ENCODE results near the gene NFYB.
"Not testable (repeated sequence)": the region's sequence is repeated elsewhere in the genome, so short reads cannot be mapped to it uniquely, and the experiment has no call there.

NFYB gene

DNA sequence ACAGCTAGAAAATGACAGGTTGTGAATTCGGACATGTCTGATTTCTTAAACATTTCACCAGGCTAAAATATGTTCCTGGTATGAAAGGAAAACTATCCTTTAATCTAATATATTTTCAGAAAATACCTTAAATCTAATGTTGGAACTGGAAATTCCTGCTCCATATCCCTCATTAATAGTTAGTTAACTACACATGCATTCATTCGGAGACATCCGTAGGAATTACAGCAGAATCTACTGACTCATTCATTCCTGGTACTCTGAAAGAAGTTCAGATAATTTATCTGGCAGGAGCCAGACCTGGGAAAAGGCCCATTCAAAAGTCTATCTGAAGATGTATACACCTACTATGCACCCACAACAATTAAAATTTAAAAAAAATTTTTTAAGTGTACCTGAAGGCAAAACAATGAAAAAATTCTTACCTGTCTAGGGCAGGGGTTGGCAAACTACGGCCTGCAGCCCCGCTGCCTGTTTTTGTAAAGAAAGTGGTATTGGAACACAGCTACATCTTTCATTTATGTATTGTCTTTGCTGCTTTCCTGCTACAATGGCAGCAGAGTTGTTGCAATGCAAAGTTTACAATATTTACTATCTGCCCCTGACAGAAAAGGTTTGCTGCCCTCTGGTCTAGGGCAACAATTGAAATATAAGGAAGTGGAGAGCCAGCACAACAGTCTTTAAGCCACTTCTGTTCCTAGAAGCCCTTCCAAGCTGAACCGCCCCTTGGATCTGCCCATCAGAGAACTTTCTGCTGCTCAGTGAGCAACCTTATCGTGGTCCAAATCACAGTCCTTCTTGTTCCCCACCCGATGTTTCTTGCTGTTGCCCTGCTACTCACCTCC, 17.9 kb upstream of the NFYB start:
- DNase-seq, result no peak

DNA sequence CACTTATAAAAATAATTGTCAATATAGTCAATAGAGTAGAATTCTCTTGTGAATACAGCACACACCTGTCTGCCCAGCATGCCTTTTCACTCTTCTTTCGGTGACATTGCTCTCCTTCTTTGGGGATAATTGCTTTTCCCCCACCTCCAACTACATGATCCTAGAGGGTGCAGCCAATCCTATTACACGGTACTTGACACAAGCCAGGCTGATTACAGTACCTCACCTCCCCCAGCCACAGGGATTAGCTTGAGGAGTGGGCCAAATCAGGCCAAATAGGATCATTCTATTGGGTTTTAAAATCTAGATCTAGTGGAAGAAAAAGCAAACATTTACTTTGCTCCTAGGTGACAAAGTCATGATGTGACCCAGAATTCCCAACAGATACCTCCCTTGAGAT, 16.8 kb upstream of the NFYB start:
- DNase-seq, result no peak

DNA sequence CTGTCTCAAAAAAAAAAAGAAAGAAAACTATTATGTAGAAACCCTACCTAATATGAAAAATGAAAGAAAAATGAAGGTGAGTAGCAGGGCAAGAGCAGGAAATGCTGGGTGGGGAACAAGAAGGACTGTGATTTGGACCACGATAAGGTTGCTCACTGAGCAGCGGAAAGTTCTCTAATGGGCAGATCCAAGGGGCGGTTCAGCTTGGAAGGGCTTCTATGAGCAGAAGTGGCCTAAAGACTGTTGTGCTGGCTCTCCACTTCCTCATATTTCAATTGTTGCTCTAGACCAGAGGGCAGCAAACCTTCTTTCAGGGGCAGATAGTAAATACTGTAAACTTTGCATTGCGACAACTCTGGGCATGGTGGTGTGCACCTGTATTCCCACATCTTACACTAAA, 16.3 kb upstream of the NFYB start:
- DNase-seq, result no peak

DNA sequence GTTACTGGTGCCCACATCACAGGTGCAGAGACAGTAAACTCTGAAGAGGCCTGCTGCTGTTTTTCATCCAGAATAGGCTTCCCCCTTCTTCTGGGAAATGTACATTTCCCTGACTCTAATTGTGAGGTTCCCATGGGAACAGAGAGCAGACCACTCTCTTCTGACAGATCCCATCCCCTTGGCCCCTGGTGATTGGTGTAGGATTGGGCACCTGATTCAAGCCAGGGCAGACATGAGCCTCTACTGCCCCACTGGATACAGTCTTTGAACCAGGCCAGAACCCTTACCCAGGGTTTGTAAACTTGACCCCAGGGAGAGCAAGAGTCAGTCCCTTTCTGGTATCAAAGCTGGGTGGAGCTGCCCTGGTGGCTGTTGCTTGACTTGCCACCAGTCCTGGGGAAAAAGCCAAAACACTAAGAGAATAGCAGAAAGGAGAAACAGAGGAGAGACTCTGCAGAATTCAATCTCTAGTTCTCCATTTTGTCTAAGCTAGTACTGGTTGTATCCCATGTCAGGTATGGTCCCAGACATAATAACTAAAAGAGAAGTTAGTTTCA, 14.8 kb upstream of the NFYB start:
- DNase-seq, result no peak

DNA sequence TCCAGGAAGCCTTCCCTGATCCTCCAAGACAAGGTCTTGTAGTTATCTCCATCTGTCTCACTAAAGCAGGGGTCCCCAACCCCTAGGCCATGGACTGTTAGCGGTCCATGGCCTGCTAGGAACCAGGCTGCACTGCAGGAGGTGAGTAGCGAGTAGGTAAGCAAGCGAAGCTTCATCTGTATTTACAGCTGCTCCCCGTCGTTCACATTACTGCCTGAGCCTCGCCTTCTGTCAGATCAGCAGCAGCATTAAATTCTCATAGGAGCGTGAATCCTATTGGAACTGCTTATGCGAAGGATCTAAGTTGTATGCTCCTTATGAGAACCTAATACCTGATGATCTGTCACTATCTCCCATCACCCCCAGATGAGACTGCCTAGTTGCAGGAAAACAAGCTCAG, 12.4 kb upstream of the NFYB start:
- DNase-seq, result no peak

DNA sequence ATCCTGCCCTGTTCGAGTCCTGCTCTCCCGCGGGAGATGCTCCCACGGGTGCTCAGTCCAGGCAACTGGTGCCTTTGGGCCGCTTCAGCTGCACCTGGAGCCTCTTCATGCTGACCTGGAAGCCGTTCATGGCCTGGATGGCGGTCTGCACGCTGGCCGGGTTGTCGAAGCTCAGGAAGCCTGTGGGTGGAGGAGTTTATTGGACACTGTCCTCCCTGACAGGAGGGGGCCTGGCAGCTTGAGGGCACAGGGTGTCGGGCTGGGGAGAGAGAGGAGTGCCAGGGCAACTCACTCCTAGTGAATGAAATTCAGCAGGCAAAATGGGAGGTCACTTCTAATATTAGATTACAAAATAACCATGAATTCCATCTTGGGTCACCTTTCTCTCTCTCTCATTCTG, 9.3 kb upstream of the NFYB start:
- DNase-seq, result no peak

DNA sequence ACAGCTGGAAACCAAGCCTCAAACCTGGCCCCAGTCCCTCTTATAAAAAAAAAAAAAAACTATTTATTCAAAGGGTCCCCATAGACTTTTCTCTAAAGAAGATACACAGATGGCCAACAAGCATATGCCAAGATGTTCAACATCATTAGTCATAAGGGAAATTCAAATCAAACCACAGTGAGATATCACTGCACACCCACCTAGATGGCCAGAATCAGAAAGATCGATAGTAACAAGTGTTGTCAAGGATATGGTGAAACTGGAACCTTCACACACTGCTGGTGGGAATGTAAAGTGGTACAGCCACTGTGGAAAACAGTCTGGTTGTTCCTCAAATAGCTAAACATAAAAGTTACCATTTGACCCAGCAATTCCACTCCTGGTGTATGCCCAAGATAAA, 5.9 kb upstream of the NFYB start:
- DNase-seq, result no peak

DNA sequence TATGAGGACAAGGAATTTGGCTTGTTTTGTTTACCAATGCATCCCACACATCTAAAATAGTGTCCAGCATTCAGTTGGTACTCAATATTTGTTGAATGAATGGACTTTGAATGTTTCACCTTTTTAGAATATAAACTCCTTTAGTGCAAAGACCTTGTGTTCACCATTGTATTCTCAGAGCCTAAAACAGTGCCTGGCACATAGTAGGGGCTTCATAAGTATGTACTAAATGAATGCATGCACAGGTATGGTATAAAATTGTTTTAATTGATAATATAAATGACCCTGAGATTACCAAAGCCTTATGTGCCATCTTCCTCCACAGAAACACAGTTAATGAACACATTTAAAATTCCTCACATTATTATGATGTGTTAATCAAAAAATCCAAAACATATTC, 5.0 kb upstream of the NFYB start:
- no peak for DNase-seq

DNA sequence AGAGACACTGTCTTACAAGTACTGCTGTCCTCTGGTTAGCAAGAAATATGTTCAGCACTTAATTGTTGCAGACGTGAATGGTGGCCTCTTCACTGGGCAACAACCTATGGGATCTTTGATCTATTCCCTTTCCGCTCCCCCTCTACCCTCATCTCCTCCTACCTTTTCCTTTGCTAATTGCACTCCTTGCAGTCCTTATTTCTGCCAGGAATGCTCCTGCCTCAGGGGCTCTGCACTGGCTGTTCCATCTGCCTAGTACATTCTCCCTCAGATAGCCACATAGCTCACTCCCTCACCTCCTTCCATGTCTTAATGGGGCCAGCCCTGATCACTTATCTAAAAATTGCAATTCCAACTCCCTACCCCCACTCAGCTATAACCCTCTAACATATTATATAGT, 4.5 kb upstream of the NFYB start:
- no peak for DNase-seq

DNA sequence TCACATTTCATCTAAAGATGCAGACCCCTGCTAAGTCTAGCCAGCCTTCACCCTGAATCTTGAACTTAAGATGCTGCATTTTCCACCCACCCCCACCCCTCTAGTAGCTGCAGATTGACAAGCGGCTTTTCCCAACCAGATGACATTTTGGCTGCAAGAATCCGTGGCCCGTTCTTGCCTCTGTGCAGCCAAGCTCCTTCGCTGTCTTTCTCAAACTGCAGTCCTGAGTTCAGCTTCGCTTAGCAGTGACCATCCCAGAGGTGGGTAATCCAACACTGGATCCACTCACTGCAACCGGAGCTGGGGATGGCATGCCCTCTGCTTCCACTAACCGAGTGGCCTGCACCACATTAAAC, 765 bp upstream of the NFYB start:
- no peak for DNase-seq

DNA sequence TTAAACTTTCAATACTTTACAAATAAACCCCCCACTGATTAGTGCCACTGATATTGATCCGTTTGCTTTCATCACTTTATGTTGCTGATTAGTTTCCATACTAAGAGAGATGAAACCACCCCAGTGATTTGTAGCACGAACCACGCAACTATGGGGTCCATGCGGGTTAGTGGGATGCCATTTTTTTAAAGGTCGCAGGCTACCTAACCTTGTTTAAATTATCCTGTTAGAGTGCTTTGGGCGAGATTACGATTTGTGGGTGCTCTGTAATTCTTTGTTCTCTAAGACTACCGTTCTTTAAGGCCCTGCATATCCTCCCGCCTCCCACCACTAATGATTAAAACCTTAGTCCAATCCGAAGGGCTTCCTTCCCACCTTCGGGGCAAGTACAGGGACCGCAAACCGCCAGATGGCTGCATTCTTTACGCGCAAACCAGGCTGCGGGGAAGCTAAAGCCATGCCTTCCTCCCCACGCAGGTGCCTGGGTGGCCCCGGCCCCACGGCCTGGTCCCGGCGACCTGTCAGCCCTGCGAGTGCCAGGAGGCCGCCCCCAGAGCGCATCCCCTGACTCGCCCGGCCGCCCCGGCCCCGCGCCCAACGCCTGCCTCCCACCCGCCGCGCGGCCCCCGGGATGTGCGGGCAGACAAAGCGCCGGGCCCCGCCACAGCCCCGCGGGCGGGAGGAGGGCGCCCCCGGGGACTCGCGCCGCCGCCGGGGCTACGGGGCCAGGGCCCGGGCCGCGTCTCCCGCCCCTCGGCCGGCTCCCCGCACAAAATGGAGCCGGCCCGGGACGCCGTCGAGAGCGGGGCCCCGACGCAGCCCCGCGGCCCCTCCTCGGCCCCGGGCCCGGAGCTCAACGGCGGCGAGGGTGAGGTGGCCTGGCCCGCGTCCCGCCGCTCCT, 759 bp downstream of the NFYB start:
- peak; percentile 65 for DNase-seq

DNA sequence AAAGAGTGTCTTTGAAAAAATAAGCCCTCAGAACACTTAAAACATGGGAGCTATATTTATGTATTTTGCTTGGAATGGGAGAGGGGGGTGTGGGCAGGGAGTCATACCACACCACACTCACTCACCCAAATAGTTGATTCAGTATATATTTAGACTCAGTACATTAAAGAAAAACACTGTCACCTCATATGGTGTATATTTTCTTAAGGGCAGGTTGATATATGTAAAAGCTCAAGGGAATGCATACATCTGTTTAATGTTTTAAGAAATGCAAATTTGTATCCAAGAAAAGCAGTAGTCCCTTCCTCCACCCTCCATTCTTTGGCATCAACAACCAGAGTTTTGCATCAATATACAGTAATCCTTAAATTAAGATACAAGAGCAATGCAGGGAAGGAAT, 1.4 kb downstream of the NFYB start:
- DNase-seq, result no peak

DNA sequence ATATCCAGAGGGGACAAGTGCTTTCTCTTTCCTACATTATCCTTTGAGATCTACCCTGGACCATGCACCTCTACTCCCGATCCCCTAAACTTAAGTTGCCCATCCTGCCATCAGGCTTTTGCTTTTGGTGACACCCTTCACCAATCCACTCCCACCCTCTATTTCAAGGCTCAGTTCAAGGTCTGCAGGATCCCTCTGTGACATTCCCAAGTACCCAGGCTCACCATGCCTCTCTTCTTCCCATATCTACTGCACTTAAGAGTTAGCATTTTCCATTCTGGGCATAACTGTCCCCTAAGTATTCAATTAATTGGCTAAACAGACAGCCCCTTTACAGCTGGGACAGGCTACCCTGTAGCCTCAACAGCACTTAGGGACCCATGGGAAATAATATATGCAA, 3.1 kb downstream of the NFYB start:
- no peak for DNase-seq

DNA sequence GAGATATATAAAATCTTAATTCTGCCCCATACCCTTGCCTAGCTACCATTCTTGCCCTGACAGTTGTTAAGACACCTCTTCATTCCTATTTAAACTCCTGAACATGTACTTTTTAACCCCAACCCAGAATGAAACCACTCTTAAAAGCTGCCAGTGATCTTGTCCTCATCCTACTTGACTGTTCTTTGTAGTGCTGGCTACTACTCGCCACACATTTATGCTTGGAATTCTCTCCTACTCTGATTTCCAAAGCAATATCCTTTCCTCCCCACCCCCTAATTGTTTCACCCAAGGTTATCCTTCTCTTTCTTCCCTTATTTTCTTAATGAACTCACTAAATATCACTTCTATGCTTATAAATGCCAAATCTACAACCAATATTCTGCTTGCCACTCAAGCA, 4.1 kb downstream of the NFYB start:
- DNase-seq, result no peak

DNA sequence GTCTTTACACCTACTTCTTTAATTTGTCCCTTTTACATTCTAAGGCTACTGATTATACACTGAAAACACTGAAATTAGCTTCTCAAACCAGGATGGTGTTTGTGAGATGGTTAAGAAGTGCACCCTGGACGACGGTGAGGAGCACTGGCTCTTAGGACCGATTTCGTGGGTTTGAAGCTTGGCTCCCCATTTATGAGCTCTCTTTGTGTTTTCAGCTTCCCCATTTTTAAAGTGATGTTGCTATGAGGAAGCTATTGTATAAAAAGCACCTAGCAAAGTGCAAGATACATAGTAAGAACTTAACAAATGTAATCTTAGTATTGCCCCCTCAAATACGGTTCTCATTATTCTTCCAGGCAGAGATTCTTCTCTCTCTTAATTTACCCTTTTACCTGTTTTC, 4.7 kb downstream of the NFYB start:
- DNase-seq, result no peak

DNA sequence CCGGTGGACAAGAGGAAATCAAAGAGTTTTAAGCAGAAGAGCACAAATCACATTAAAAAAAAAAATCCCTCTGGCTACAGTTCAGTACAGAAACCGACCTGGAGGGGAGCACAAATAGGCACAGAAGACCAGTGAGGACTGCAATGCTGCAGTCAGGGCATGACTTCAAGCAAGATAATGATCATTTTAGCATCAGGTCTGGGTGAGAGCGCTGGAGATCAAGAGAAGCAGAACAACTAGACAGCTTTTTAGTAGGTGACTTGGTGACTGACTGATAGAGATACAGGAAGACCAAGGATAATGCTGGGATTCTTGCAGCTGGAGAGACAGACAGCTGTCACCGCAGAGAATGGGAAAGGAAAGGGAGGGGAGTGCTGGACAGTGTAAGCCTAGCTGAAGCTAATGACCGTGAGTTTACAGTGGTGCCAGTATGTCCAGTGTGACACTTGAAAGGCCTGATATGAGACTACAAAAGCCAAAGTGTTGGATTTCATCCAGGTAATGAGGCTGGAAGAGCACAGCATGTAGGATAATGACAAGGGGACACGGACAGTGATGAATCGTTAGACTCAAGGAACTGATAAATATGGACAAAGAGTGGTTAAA, 5.6 kb downstream of the NFYB start:
- no peak for DNase-seq

DNA sequence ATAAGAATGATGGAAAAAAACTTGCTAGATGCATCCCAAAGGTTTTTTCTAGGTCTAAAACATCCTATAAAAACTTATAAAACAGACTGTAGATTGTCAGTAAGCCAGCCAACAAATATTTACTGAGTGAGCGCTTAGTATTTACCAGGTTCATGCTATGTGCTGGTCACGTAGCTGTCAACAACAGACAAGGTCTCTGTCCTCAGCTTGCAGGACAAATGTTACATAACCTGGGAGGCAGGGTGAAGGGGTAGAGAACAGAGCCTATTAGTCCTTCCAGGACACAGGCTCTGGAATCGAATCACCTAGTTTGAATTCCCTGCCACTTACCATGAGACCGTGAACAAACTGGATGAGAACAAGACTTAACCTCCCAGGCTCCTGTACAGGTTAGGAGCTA, 6.4 kb downstream of the NFYB start:
- no peak for DNase-seq

DNA sequence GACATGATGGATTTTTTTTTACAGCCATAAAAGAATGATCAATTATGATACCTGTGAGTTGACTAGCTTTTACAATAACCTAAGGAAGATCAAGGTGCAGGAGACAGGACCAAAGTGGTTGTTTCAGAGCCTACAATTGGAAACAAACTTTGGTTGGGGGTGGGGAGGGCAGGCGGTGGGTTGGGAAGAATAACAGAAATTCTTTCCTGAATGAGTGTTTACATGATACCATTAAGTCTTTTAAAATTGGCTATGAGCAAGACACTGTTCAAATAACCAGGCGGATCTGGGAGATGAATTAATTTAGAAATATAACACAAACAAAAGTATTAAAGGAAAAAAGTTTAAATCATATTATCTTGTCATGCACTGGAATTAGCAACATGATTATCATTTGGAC, 7.2 kb downstream of the NFYB start:
- no peak for DNase-seq

DNA sequence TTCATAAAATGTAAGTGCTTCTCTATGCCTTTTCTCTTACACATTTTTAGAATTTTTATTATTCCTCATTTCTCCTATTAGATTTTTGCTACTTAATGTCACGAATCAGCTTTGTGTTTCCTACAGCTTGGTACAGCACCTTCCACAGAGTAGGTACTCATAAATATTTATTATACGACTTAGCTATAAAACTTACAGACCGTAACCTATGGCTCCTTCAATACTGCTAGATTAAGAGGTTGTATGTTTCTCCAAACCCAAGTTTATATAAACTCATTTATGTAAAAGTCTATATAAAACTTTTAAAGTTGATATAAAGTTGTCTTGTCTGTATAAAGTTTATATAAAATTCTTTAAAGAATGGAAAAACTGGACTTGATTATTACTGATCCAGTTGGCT, 11.5 kb downstream of the NFYB start:
- DNase-seq, result no peak

DNA sequence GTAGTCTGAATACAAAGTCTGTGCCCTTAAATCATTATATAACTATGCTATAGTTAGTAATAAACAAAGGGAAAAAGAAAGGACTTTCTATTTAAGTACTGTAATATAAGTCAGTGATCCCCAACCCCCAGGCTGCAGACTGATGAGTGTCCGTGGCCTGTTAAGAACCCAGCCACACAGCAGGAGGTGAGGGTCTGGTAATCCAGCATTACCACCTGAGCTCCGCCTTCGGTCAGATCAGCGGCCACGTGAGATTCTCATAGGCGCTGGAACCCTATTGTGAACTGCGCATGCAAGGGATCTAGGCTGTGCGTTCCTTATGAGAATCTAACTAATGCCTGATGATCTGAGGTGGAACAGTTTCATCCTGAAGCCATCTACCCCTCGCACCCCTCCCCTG, 15.7 kb downstream of the NFYB start:
- no peak for DNase-seq

DNA sequence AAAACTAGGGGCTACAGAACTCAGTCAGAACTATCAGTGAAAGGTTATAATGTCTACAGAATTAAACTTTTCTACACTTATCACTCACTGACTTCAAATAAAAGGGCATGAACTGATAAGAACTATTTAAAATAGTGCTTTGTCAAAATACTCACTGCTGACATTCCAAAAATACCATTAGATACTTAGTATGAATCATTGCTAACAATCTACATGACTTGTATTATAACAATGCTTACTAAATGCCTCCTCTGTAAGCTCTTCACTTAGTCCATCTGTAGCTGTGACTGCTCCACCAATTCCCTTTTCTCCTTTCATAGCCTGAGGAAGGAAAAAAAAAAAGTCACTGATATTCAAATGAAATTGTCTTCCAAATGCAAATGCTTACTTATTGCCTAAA, 17.0 kb downstream of the NFYB start:
- DNase-seq, result no peak

DNA sequence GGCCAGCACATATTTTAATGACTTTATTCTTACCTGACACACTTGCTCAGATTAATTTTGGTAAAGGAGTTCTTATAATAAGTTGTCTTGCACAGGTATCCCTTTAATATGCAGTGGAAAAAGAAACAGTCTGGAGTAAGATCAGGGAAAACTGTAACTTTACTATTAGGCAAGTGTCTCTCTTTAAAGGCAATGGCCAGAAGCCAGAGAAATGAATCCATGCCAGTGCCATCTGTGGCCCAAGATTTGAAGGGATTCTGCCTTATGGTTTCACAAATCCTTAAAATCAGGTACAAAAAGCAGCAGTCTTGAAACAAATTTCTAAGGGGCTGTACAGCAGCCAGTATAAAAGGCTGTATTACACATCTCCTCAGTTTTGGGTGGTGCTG, 22.4 kb downstream of the NFYB start:
- no peak for DNase-seq

DNA sequence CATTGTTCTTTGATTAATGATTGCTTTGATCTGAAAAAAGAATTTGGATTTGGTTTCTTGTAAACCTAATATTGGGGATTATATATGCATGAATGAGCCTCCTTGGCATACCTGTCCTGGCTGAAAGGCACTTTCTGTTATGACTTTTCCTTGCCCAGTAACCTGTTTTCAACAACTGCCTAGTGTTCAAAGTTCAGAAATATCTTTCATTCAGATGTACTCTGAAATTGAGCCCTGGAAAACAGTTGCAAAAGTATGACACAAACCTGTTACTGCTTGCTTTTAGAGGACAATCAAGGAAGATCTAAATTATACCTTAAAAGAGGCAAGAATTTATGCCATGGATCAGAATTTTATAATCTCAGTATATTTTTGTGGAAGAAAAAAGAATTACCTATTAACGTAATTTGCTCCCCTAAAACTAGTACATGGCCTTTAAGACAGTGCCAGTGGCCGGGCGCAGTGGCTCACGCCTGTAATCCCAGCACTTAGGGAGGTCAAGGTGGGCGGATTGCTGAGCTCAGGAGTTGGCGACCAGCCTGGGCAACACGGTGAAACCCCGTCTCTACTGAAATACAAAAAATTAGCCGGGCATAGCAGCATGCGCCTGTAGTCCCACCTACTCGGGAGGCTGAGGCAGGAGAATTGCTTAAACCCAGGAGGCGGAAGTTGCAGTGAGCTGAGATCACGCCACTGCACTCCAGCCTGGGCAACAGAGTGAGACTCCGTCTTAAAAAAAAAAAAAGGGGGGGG, 23.0 kb downstream of the NFYB start:
- DNase-seq, result not testable (repeated sequence)

Data from stimulated activated CD8-positive, alpha-beta memory T cell treated with anti-CD3 and anti-CD28 coated beads, Interleukin-4, amount 100 ng/mL, for 48 hours (primary cell).